Natural killer cell (primary cell): Measurements from ENCODE around the gene MARF1. TPM values are rescaled to one million over a fixed set of nuclear protein-coding genes. Genes with fewer than 3 reads are reported as not detected.
"Not testable (repeated sequence)": the region's sequence is repeated elsewhere in the genome, so short reads cannot be mapped to it uniquely, and the experiment has no call there.

ENCODE experiments used
- ATAC-seq, 3 donors: fragments of 150-1000 bp in 2 of 3; fragments of 200-7000 bp in 1 of 3; cut with Tn5 transposase; 1 replicate in 1 of 3; 2 replicates in 2 of 3; pipeline ENCODE4 v1.10.0; 2021; ENCODE audit warnings: mild to moderate bottlenecking in 2 of 3, moderate library complexity in 2 of 3
- DNase-seq, 2 donors: peaks; one replicate each; pipeline versions ENCODE4 v3.0.0 to v3.0.0-alpha.2; 2013 to 2021; ENCODE audit warnings: mixed read lengths in 1 of 2
- H3K27ac ChIP-seq: one replicate; pipeline ENCODE4 v1.5.1; 2013; ENCODE audit warnings: mild to moderate bottlenecking, low read length
- H3K27me3 ChIP-seq: one replicate; pipeline ENCODE4 v1.6.1; 2013; ENCODE audit warnings: low read length; ENCODE audit not compliant: control insufficient read depth, insufficient read depth
- H3K36me3 ChIP-seq: one replicate; pipeline ENCODE4 v1.6.1; 2013; ENCODE audit warnings: low read length; ENCODE audit not compliant: control insufficient read depth, insufficient read depth
- H3K4me1 ChIP-seq: one replicate; pipeline ENCODE4 v1.6.1; 2013; ENCODE audit warnings: low read length; ENCODE audit not compliant: control insufficient read depth, insufficient read depth
- H3K4me3 ChIP-seq: one replicate; pipeline ENCODE4 v1.5.1; 2013; ENCODE audit warnings: low read length
- H3K9me3 ChIP-seq: one replicate; pipeline ENCODE4 v1.6.1; 2013; ENCODE audit warnings: low read length; ENCODE audit not compliant: control insufficient read depth, insufficient read depth
- H3K27ac Mint-ChIP-seq, 2 donors: one replicate each; pipeline ENCODE4 v1.8.0; 2022; ENCODE audit warnings: mild to moderate bottlenecking in 2 of 2, mixed read lengths in 2 of 2, moderate library complexity in 1 of 2
- H3K27me3 Mint-ChIP-seq, 2 donors: one replicate each; pipeline ENCODE4 v1.8.0; 2022; ENCODE audit warnings: low read depth in 2 of 2, mixed read lengths in 2 of 2
- H3K36me3 Mint-ChIP-seq: one replicate; pipeline ENCODE4 v1.8.0; 2022; ENCODE audit warnings: mixed read lengths
- H3K4me1 Mint-ChIP-seq, 2 donors: one replicate each; pipeline ENCODE4 v1.8.0; 2022; ENCODE audit warnings: mixed read lengths in 2 of 2
- H3K4me3 Mint-ChIP-seq: one replicate; pipeline ENCODE4 v1.8.0; 2022; ENCODE audit warnings: mild to moderate bottlenecking, moderate library complexity, mixed read lengths
- H3K9me3 Mint-ChIP-seq, 2 donors: one replicate each; pipeline ENCODE4 v1.8.0; 2022; ENCODE audit warnings: mixed read lengths in 2 of 2
- WGBS: methylation state at CpG from one replicate; pipeline ENCODE4 v1.1.7; 2013; ENCODE audit warnings: missing lambda C conversion rate; ENCODE audit not compliant: insufficient coverage; 5-methylcytosine and 5-hydroxymethylcytosine counted together
- intact Hi-C: fragments of 100-400 bp; cut with micrococcal nuclease; formaldehyde crosslinking; loops from one replicate; pipeline ENCODE4 v1.14.2; 2022
- total RNA-seq, 4 donors: library from RNA; stranded (reverse); fragments of 120-200 nt in 1 of 4; gene quantifications; one replicate each; pipeline versions ENCODE4 v1.2.3 to v1.2.4, GENCODE V29; 2013 to 2022
- TF ChIP-seq, protein P1 (sequence below): fragments of 200-600 bp; IDR thresholded peaks from one replicate; pipeline ENCODE4 v1.8.0; 2022; ENCODE audit warnings: antibody characterized with exemption

MARF1 gene
- total RNA-seq, 3 donors from 2014 or later (not counting 1 experiment from before 2014, with no cell fraction given) = 127 to 149 (median 140) TPM

DNA sequence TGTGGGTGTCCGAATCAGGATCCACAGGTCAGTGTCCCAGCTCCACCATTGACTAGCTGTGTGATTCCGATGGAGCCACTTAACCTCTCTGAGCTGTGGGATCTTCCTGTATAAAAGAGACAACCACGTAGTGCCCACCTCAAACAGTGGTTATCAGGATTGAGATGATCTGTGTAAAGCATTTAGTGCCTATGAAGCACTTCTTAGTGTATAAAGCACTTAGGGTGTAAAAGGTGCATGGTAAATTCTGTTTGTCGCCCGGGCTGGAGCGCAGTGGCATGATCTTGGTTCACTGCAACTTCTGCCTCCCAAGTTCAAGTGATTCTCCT lies 95.2 kb downstream of the MARF1 start:
- ATAC-seq (no peak), DNase-seq (no peak)
- no peaks in the 10 kb centered on the region for H3K36me3 ChIP-seq
- Mint-ChIP-seq H3K4me3 (no peak overlapping the region), H3K27ac (no peak overlapping the region), H3K36me3 (no peaks in the 10 kb centered on the region), H3K27me3 (no peaks in the 10 kb centered on the region), H3K9me3 (no peaks in the 10 kb centered on the region), H3K4me1 (peaks cover 6 to 11% of the 10 kb centered on the region in 2 donors)
- H3K9me3 ChIP-seq = no peaks in the 10 kb centered on the region
- no peaks in the 10 kb centered on the region for H3K27me3 ChIP-seq
- H3K4me1 ChIP-seq = no peaks in the 10 kb centered on the region
- WGBS = 93% methylated on average over 6 of the region's 6 CpGs
- TF ChIP-seq, protein P1, sequence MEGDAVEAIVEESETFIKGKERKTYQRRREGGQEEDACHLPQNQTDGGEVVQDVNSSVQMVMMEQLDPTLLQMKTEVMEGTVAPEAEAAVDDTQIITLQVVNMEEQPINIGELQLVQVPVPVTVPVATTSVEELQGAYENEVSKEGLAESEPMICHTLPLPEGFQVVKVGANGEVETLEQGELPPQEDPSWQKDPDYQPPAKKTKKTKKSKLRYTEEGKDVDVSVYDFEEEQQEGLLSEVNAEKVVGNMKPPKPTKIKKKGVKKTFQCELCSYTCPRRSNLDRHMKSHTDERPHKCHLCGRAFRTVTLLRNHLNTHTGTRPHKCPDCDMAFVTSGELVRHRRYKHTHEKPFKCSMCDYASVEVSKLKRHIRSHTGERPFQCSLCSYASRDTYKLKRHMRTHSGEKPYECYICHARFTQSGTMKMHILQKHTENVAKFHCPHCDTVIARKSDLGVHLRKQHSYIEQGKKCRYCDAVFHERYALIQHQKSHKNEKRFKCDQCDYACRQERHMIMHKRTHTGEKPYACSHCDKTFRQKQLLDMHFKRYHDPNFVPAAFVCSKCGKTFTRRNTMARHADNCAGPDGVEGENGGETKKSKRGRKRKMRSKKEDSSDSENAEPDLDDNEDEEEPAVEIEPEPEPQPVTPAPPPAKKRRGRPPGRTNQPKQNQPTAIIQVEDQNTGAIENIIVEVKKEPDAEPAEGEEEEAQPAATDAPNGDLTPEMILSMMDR = no peak
- intact Hi-C loops = no loop called here
- no peak overlapping the region for H3K27ac ChIP-seq
- no peak overlapping the region for H3K4me3 ChIP-seq

DNA sequence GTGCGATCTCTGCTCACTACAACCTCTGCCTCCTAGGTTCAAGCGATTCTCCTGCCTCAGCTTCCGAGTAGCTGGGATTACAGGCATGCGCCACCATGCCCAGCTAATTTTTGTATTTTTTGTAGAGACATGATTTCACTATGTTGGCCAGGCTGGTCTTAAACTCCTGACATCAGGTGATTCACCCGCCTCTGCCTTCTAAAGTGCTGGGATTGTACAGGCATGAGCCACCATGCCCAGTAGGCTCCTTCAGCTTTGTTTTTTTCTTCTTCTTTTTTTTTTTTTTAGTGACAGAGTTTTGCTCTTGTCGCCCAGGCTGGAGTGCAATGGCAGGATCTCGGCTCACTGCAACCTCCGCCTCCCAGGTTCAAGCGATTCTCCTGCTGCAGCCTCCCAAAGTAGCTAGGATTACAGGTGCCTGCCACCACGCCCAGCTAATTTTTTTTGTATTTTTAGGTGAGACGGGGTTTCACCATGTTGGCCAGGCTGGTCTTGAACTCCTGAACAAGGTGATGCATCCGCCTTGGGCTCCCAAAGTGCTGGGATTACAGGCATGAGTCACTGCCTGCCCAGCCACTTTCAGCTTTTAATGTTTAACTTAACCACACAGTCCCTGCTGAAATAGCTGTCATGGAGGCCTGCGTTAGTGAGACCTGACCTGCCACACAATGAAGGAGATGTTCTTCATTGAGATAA lies 95.7 kb downstream of the MARF1 start:
- WGBS = 93% methylated on average over 13 of the region's 13 CpGs
- H3K4me1 Mint-ChIP-seq = peaks cover 9 to 16% of the 10 kb centered on the region in 2 donors
- H3K27ac Mint-ChIP-seq, H3K36me3 Mint-ChIP-seq, H3K9me3 ChIP-seq, H3K27ac ChIP-seq, H3K4me1 ChIP-seq, H3K4me3 ChIP-seq, ATAC-seq, intact Hi-C loops, DNase-seq, H3K36me3 ChIP-seq, H3K27me3 Mint-ChIP-seq, H3K27me3 ChIP-seq, H3K9me3 Mint-ChIP-seq, H3K4me3 Mint-ChIP-seq: not testable (repeated sequence)

DNA sequence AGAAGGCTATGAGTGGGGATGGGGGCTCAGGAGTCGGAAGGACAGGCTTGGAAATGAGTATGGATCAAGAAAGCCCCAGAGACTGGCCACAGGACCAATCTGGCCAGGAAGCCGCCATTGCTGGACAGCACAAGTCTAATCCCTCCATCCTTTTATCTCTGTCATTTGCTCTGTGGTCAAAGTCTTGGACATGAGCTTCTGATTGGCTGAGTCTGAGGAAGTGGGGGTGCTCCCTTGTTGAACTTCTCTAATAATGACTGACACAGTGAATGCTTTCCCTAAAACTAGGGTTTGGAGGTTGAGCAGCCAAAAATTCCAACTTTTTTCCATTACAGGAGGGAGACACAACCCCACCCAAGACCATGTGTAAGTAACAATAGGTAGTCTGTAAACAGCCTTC lies 97.4 kb downstream of the MARF1 start:
- no peak overlapping the region for H3K27ac Mint-ChIP-seq
- no peaks in the 10 kb centered on the region for H3K9me3 Mint-ChIP-seq
- no peak overlapping the region for H3K4me3 Mint-ChIP-seq
- TF ChIP-seq, protein P1 = no peak
- peaks cover 9 to 12% of the 10 kb centered on the region in 2 donors for H3K4me1 Mint-ChIP-seq
- Histone ChIP-seq H3K4me1 (no peaks in the 10 kb centered on the region), H3K27ac (no peak overlapping the region), H3K9me3 (no peaks in the 10 kb centered on the region), H3K36me3 (no peaks in the 10 kb centered on the region), H3K4me3 (no peak overlapping the region), H3K27me3 (no peaks in the 10 kb centered on the region)
- no peak for ATAC-seq
- H3K36me3 Mint-ChIP-seq = no peaks in the 10 kb centered on the region
- no peak for DNase-seq
- intact Hi-C loops = no loop called here
- H3K27me3 Mint-ChIP-seq = no peaks in the 10 kb centered on the region
- 88% methylated on average over 2 of the region's 2 CpGs for WGBS

DNA sequence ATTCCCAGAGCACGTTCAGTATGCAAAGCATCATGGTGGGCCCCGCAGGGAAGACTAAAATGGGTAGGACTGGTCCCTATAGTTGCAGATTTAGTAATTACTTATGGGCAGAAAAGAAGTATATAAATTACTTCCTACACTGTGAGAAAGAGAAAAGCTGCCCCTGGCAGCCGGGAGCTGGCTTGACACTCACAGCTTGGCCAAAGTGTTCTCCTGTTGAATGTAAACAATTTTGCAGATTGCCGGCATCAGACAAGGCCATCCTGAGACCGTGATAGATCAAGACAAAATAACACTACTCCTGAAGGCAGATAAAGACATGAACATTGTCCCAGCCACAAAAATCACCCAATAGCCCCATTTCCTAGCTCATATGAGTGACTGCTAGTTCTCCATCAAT lies 98.5 kb downstream of the MARF1 start:
- H3K36me3 Mint-ChIP-seq = no peaks in the 10 kb centered on the region
- TF ChIP-seq, protein P1 = no peak

More for the DNA sequence above, 98.5 kb downstream of the MARF1 start:
- H3K9me3 ChIP-seq = no peaks in the 10 kb centered on the region
- WGBS = 91% methylated on average over 5 of the region's 5 CpGs
- intact Hi-C loops = no loop called here
- H3K9me3 Mint-ChIP-seq = no peaks in the 10 kb centered on the region
- DNase-seq (no peak), ATAC-seq (no peak)
- H3K27me3 ChIP-seq = no peaks in the 10 kb centered on the region
- peaks cover 9 to 12% of the 10 kb centered on the region in 2 donors for H3K4me1 Mint-ChIP-seq
- H3K27ac Mint-ChIP-seq = no peak overlapping the region
- no peaks in the 10 kb centered on the region for H3K4me1 ChIP-seq
- no peak overlapping the region for H3K4me3 Mint-ChIP-seq
- H3K27ac ChIP-seq = no peak overlapping the region
- H3K36me3 ChIP-seq = no peaks in the 10 kb centered on the region
- no peak overlapping the region for H3K4me3 ChIP-seq
- H3K27me3 Mint-ChIP-seq = no peaks in the 10 kb centered on the region

Other genes with a start within 250 kb of the MARF1 start
- gene MPV17L, start 247.4 kb downstream of the MARF1 start, total RNA-seq = under 1 TPM in 2 of 3 donors, not detected in 1; 0.07 to 0.12 TPM
- gene BMERB1, start 208.6 kb downstream of the MARF1 start, total RNA-seq = 1 to 10 TPM; 3.7 to 6.7 (median 4.5) TPM
- gene NDE1, start 7.1 kb upstream of the MARF1 start, total RNA-seq = 100 to 1,000 TPM; 104 to 118 (median 114) TPM
- gene MYH11, start 213.9 kb upstream of the MARF1 start, total RNA-seq = under 1 TPM in 1 of 3 donors, not detected in 2; 0.30 TPM
- gene CEP20, start 245.4 kb upstream of the MARF1 start, total RNA-seq = 10 to 100 TPM; 21.4 to 23.2 (median 23.1) TPM